ENCODE measurements around the gene CLMP. TPM values are rescaled to one million over a fixed set of nuclear protein-coding genes. Genes with fewer than 3 reads are reported as not detected.
"Not testable (repeated sequence)": the region's sequence is repeated elsewhere in the genome, so short reads cannot be mapped to it uniquely, and the experiment has no call there.

CLMP gene
- total RNA-seq, 1 donor from 2014 or later = 0.45 TPM

DNA sequence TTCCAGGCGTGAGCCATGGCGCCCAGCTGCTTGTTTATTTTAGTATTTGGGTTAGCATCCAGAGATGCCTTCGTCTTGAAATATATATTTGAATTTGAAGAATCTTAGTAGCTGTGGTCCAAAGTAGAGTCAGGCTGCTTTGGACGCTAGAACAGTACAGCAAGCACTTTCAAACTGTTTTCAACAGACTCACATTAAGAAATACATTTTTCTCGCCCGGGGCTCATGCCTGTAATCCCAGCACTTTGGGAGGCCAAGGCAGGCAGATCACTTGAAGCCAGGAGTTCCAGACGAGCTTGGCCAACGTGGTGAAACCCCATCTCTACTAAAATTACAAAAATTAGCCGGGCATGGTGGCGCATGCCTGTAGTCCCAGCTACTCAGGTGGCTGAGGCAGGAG lies 106.2 kb downstream of the CLMP start:
- not testable (repeated sequence) for DNase-seq (ENCODE audit: low spot score); ATAC-seq

DNA sequence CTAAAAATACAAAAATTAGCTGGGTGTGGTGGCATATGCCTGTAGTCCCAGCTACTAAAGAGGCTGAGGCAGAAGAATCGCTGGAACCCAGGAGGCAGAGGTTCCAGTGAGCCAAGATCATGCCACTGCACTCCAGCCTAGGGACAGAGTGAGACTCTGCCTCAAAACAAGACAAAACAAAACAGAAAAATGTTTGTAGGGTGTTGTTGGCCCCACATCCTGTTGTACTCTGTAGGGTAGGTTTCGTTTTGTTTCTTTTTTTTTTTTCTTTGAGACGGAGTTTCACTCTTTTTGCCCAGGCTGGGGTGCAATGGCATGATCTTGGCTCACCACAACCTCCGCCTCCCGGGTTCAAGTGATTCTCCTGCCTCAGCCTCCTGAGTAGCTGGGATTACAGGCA lies 107.4 kb downstream of the CLMP start:
- not testable (repeated sequence) for ATAC-seq; DNase-seq (ENCODE audit: low spot score)

DNA sequence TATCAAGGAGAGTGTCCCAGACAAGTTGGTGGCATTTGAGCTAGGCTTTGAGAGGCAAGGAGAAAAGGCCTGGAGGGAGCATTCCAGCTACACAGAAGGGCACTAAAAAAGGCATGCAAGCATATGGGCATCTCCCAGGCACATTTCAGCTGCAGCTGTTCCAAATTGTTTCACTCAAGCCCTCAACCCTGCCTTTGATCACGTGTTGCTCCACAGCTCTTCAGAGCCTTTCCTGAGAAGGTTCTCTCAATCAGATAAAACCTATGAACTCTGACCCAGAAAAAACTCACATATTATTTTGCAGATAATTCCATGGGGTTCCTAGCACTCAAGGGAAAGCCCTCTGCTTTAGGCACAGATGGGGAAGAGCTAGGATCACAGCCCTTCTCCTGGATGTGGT lies 108.7 kb downstream of the CLMP start:
- DNase-seq (ENCODE audit: low spot score) (no peak), ATAC-seq (no peak)

DNA sequence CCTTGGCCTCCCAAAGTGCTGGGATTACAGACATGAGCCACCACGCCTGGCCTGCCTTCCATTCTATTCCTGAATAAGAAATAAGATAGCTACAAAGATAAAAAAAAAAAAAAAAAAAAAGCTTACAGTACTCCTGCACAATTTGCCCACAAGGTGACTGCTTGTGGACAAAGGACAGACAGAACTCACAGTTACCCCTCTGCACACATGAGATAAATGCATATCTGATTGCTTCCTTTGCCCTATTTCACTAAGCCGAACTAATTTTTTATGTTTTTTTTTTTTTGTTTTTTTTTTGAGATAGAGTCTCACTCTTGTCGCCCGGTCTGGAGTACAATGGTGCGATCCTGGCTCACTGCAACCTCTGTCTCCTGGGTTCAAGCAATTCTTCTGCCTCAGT lies 109.6 kb downstream of the CLMP start:
- no peak for DNase-seq (ENCODE audit: low spot score)

DNA sequence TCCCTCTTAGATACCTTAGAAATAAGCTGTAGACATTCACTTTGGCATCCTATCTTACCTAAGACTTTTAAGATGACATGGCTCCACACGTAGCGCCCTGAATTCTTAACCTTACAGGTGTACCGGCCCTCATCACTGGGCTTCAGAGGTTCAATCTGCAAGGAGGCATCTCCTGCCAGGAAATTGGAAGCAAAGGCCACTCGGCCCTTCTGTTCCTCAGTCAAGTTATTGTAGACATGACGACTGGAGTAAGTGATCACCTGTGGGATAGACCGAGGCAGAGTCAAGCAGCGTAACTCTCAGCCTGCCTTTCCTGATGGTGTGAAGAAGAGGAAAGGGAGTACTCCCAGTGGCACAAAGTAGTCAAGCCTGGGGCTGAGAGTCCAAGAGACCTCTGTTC lies 110.6 kb downstream of the CLMP start:
- DNase-seq (ENCODE audit: low spot score) = no peak
- no peak for ATAC-seq

More for the DNA sequence above, 109.6 kb downstream of the CLMP start:
- ATAC-seq = no peak

DNA sequence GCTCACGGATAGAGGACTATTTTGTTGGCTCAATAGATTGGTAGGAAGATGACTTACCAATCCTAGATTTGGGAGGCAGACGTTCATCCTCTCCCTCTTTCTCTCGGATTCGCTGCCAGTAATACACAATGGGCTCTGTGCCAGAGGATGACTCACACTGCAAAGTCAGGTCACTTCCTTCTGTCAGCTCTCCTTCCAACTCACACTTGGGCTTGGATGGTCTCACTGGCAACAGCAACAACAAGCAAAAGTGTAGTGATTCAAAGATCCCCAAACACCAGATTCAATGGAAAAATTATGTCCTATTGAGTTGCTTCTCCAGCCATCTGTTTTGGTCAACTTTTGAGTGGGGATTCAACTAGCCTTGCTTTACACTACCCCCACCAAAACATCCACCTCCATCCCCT lies 111.4 kb downstream of the CLMP start:
- peak; percentile 74 for DNase-seq (ENCODE audit: low spot score)
- peak; percentile 86 for ATAC-seq

DNA sequence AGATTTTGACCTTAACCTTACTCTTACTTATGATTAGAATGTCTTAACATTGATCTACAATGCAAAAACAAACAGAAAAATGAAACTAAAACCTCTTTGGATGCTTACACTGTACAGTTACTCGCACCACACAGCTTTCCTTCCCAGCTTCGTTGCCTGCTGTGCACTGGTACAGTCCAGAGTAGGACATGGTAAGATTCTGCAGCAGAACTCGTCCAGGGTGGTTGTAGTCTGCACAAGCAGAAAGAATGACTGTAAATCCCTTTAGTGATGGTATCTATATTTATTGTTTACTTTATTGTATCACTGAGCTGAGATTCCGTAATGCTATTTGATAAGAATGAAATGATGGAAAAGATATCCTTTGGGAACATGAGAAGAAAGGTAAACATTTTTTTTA lies 112.1 kb downstream of the CLMP start:
- peak; percentile 13 for ATAC-seq
- DNase-seq (ENCODE audit: low spot score) = no peak

DNA sequence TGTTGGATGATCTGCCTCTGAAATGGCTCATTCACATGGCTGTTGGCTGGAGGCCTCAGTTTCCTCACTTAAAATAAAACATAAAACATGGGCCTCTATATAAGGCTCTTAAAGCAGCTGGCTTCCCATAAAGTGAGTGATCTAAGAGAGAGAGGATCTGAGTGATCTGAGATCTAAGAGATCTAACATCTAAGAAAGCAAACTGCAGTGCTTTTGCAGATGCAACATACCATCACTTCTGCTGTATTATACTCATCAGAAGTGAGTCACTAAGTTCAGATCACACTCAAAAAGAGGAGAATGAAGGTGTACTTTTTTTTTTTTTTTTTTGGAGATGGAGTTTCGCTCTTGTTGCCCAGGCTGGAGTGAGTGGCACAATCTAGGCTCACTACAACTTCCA lies 115.0 kb downstream of the CLMP start:
- no peak for ATAC-seq
- no peak for DNase-seq (ENCODE audit: low spot score)

DNA sequence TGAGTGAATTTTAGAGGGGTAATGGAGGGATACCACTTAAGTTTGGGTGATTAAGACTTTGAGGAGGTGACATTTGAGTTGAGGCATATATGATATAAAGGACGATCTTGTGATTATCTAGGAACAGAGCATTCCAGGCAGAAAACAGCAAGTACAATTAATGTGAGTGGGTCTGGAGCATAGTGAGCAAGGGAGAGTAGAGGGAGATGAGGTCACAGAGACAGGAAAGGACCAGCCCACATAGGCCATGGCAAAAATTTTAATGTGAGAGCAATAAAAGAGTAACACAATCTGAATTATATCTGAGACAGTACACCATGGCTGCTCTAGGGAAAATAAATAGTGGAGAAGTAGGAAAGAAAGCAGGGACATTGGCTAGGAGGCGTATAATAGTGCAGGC lies 118.6 kb downstream of the CLMP start:
- ATAC-seq (no peak), DNase-seq (ENCODE audit: low spot score) (no peak)

DNA sequence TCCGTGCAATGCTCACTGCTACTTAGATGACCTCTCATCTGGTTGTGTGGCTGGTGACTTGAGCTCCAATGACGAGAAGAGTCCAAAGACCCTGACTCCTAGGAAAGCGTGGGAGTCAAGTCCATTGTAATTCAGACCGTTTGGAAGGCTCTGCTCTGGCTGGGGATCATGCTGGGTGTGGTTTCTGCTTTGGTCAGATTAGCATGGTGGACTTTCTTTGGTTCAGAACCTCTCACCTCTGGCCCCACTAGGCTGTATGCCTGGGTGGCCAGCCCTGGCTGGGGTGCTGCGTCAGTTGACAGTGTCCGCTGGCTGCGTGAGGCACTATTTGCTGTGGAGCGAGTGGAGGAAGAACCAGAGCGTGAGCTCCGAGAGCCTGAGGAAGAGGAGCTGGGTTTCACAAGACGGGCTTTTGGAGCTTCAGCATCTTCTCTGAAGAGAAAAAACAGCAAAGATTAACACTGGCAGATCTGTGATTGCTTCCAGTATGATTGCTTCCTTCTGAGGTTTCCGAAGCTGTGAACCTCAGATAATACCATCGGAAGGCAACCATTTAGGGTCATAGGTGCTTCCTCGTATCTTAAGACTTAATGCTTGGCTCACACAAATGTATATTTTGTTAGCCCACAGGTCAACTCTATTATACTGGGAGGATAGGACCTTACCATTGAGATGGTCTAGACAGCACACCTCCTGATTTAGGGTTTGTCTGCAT lies 121.5 kb downstream of the CLMP start:
- DNase-seq (ENCODE audit: low spot score) (no peak), ATAC-seq (peak; percentile 49)

DNA sequence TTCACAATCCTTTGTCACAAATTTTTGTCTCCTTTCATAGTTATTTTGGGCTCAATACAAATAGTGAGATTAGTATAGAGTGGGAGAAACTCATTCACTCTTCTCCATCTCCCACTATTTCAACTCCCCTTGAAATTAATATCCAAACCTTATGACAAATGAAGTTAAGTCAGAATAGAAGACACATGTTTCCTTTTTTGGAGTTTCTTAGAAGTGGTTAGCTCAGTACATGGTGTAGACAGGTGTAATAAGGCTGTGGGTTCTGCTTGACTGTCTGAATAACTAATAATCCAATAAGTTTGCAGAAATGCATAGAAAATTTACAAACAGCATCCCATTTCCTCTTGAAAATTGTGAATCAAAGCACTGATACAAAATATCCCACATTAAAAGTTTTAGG lies 122.3 kb downstream of the CLMP start:
- no peak for ATAC-seq
- DNase-seq (ENCODE audit: low spot score) = no peak

DNA sequence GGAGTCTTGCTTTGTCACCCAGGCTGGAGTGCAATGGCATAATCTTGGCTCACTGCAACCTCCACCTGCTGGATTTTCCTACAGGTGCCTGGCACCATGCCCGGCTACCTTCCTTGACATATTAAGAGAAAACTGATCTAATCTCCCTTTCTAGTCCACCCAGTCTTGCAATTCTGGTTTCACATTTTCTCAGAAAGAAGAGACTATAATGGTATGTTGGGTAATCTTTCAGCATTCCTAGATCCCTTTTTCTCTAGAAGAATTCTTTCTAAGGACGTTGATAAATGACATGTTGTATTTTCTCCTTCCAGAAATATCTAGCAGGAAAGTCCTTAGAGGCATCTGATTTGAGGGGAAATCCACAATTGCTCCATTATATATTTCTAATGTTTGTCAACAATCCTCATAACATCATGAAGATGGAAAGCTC lies 122.7 kb downstream of the CLMP start:
- ATAC-seq (no peak), DNase-seq (ENCODE audit: low spot score) (no peak)

DNA sequence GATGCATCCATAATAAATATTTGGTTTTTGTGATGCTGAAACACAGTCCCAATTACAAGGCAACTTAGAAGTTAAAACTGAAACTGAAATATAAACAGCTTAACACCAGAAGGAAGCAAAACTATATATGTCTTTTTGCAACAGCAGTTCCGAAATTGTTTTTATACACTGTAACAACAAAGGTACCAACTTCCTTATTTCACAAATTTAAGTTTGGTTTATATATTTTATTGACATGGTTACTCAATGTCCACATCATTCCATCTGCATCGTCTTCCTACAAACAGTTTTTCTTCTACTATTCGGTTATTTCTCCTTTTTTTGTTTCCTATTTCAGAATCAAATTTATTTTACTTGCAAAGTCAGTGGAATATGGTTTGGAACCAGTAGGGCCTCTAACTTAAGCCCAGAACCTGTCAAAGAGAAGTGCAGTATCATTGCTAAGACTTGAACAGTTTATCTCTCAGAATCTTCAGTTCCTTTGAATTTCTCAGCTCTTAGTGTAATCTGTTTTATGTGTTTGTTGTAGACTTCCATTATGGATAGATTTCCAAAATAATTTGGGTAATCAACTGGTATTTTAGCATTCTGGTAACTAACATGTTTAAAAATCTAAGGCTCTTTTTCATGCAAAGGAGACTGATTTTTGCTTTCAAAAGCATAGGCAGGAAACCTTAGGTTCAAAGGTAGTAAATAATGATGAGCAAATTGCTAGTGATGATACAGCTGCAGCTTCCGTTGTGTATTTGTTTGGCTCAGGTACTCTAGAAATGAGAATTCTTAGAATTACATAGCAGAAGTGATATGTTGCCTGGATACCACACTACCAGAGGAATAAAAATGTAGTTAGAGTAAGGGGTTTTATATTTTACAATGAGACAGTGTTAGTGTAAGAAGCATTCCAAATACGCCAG lies 124.9 kb downstream of the CLMP start:
- ATAC-seq = no peak

DNA sequence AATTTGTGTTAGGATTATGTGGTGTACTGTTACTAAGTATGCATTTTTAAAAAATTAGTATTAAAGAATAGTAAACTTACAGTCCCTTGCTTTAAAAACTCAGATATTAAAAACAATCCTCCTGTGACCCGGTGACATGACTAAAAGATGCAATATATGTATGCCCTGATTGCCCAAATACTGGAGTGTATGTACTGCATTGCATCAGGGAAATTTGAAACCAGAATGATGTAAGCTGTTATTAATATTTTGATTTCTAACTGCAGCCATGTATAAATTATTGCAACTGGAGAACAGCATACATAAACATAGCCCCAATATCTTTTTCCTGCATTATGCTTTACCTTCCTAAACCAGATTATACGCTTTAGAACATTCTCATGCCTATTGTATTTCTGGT lies 129.4 kb downstream of the CLMP start:
- no peak for DNase-seq (ENCODE audit: low spot score)
- no peak for ATAC-seq

More for the DNA sequence above, 124.9 kb downstream of the CLMP start:
- DNase-seq (ENCODE audit: low spot score) = no peak

DNA sequence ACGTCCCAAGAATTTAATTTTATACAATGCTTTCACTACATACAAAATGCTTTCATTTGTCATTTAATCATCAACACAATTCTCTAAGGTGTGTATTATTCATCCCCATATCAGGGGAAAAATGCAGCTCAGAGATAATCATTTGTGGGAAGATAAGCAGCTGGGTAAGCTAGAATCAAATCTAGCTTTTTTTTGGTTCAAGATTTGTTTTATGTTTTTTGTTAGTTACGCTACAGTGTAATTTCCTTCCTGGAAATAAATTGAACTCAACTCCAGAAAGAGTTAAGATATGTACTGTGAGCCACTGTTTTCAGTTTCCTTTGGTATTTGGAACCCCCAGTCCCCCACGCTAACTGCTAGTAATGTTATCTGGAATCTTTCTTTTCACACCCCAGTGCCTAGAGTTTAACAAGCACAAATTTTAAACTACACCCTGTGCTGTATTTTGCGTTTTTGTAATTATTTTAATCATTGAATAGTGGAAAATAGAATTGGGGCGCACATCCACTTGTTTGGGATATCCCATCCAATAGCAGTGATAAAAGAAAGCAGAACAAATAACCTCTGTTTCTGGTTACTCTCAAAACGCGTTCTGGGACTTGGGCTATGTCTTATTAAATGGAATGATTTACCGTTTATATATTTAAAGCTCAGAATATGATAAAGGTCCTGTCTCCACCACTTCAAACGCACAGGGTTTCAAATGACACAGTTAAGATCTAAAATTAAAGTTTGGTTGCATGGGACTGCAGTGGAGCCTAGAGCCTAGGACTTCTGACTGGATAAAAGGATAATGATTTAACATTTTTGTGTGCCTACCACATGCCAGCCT lies 131.0 kb downstream of the CLMP start:
- no peak for ATAC-seq
- DNase-seq (ENCODE audit: low spot score) = no peak

DNA sequence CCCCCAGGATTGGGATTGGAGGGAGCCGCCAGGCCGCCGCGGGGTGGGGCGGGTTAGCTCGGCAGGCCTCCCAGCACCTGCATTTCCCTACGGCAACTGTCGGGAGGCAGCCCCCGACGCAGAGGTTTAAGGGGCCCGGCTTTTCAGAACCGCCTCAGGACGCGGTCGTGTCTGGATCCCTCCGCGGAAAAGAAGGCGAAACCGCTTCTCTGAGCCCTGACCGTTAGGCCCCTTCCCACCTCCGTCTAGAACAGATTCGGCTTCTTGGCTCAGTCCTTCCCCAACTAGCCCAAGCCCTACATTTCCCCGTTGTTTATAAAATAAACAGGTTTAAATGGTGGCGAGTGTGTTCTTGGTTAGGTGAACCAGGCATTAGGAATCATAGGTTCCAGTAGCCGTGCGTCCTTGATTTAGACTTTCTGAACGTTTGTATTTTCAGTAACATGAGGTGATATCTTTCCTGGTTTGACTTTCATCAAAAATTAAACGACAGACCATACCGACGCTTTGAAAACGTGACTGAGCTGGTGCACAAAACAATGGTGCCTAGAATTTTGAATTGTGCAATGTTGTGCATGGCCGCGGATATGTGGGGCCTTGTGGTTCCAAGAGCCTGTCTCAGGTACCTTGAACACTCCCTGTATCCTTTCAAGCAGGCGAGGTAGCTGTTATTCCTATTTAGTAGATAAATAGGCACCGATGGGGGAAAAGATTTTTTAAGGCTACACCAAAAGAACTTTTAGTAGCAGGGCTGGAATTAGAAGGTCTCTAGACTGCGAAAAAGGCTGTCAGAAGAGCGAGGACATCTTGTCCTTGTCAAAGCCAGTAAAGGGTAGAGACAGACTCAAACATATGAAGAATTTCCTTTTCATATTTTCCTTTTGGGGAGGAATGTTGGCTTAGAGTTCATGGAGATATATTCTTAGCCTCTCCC lies 131.9 kb downstream of the CLMP start:
- ATAC-seq = peak; percentile 25
- DNase-seq (ENCODE audit: low spot score) = peak; percentile 59

DNA sequence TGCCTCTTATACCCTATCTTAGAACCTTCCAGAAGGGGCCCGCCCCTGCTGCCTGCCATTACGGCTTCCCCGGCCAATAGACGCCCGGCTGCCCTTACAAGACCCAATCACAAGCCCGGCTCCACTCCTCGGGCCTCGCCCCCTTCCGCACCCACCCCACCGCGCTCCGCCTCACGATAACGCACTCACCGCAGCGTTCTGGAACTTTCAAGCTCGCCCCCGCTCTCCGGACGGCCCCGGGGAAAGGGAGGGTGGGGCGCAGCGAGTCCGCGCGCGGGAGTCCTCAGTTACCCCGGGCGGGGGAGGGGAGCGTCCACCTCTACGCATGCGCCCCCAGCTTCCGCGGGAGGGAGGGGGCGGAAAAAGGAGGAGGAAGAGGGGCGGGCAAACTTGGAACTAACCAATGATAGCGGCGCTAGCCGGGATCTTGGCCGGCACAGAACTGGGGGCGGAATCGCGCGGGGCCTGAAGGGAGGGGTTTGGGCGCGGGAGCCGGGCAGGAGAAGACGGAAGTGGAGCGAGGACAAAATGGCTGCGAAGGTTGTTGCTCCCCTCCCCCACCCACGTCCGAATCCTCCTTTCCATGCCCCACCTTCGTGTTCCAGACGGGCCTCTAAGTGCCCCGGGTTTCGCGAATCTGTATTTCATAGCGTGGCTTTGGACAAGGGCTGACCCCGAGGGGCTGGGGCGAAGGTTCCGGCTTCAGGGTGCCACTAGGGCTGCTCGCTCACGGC lies 132.7 kb downstream of the CLMP start:
- peak; percentile 85 for ATAC-seq
- DNase-seq (ENCODE audit: low spot score) = peak; percentile 99

DNA sequence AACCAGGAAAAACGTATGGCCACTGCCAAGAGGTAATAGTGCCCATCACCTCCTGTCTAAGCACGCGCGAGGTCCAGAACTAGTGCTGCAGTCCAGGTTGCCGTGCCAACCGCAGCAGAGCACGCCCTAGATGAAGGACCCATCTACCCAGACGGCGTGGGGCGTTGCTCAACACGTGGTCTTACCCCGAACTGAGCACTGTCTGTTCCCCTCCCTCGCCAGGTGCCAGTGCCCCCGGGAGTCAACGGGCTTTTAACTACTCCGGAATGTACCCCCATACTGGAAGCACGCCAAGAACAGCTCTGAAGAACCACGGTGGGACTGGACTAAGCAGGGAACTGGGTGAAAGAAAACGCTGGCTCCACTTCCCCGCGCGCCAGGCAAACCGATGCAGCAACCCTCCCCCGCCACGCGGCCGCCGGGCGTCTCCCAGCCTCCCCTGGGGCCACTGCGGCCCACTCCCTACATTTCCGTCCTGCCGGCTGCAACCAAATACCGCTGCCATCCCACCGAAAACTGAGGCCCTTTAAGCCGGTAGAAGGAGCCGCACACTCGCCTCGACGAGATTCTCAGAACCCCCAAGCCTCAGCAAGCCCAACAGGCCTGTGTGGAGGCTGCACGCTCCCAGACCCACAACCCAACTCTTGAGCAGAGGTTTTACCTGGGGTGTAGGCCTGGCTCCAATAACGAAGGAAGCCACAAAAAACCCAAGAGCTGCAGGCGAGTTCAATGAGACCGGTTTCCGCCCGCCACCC lies 133.5 kb downstream of the CLMP start, which contains the start of gene HSPA8:
HSPA8 (minus strand) TSS at position 734 of the 755 bp plus-strand sequence. CDS start 812 bp downstream, outside the sequence.
- peak; percentile 82 for DNase-seq (ENCODE audit: low spot score)
- peak; percentile 42 for ATAC-seq
